ENCODE data around the gene TEX44. TPM values are rescaled to one million over a fixed set of nuclear protein-coding genes. Genes with fewer than 3 reads are reported as not detected.
A peak's percentile ranks its signal among the peaks of the same experiment; 100 is the strongest.

Gene TEX44
- total and polyA plus RNA-seq, 9 of the 15 experiments (the other 6 are each of a cell fraction or from before 2014, with no cell fraction given), result not detected

- no peaks in the 10 kb centered on the region for H3K9me1 ChIP-seq (ENCODE audit: control insufficient read depth, insufficient read depth, low read length)
- H3K27me3 ChIP-seq (ENCODE audit: control insufficient read depth in 2 of 2, insufficient read depth in 2 of 2, low read length in 2 of 2), result peaks cover 0 to 22% of the 10 kb centered on the region in 2 experiments; a peak in 3 of 5 replicates
- no peak overlapping the region for H3K4me2 ChIP-seq (ENCODE audit: insufficient read depth, low read length)
- ChIA-PET CTCF (ENCODE audit: low intra/inter-chr PET ratio) (no interaction called here), POLR2A (no interaction called here)
- H4K20me1 ChIP-seq (replicated peaks; ENCODE audit: control insufficient read depth, insufficient read depth, low read length), result no peaks in the 10 kb centered on the region
- H3K9ac ChIP-seq (ENCODE audit: insufficient read depth in 1 of 2, low read depth in 2 of 2, low read length in 2 of 2), result no peak overlapping the region
- no peaks in the 10 kb centered on the region; a peak in 1 of 5 replicates for H3K4me1 ChIP-seq (replicated peaks in 1 of 2; ENCODE audit: control insufficient read depth in 2 of 2, insufficient read depth in 2 of 2, low read length in 2 of 2)
- H3K27ac ChIP-seq (ENCODE audit: extremely low read depth, low read depth, low read length), result no peak overlapping the region
- TF ChIP-seq TCF7L2 (IDR thresholded peaks at IDR 0.05; ENCODE audit: low read depth, low read length), result no peak
- no peak for TF ChIP-seq HNRNPLL (IDR thresholded peaks at IDR 0.05; ENCODE audit: low read depth, low read length, poor library complexity, severe bottlenecking)
- TF ChIP-seq EHMT2 (IDR thresholded peaks at IDR 0.05), result 0 out of 2 replicates have a peak, but pooled peaks have one; percentile 34
- no peak overlapping the region for H3K4me3 ChIP-seq
- FAIRE-seq, result no peak
- BruUV-seq (replicated peaks), result no TSS peak
- no peak for ATAC-seq
- DNase-seq (ENCODE audit: extremely low read depth in 1 of 4, low spot score in 3 of 4), result no peak
- WGBS (ENCODE audit: insufficient coverage, low coverage, missing lambda C conversion rate), result 10% methylated on average over 2 of the region's 3 CpGs
- in situ Hi-C loops (cut with MboI) (no loop called here), intact Hi-C loops (cut with micrococcal nuclease) (no loop called here)
- no peaks in the 10 kb centered on the region for H3K79me2 ChIP-seq (ENCODE audit: control insufficient read depth, insufficient read depth, low read length)
- no peaks in the 10 kb centered on the region for H3K9me3 ChIP-seq (replicated peaks; ENCODE audit: control insufficient read depth, insufficient read depth, low read depth, low read length)
- no peak overlapping the region for H2AFZ ChIP-seq (ENCODE audit: low read depth, low read length)
- H3K36me3 ChIP-seq (ENCODE audit: control insufficient read depth, insufficient read depth, low read length), result no peaks in the 10 kb centered on the region
Observed at GRCh38 chr2:231579560-231579959, 13.1 kb upstream of the TEX44 start.

DNA sequence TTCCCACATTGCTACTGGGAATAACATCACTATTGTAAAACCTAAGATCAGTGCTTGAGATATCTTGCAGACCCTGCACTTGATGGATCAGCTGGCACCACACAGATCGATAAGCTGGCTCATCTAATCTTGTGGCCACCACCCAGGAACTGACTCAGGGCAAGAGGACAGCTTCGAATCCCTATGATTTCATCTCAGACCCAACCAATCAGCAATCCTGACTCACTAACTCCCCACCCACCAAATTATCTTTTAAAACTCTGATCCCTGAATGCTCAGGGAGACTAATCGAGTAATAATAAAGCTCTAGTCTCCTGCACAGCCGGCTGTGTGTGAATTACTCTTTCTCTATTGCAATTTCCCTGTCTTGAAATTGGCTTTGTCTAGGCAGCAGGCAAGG lies 11.3 kb upstream of the TEX44 start:
- ChIA-PET CTCF (ENCODE audit: low intra/inter-chr PET ratio) (no interaction called here), POLR2A (interaction anchor here (1.3 kb wide), 1 partner anchor 20 kb away, joined by 3 read pairs; no protein-coding TSS in a partner anchor)
- ATAC-seq (no peak), DNase-seq (ENCODE audit: extremely low read depth in 1 of 4, low spot score in 3 of 4) (no peak), FAIRE-seq (no peak)
- Histone ChIP-seq H3K9ac (ENCODE audit: insufficient read depth in 1 of 2, low read depth in 2 of 2, low read length in 2 of 2) (no peak overlapping the region), H3K9me1 (ENCODE audit: control insufficient read depth, insufficient read depth, low read length) (no peaks in the 10 kb centered on the region), H3K27ac (ENCODE audit: extremely low read depth, low read depth, low read length) (no peak overlapping the region), H3K36me3 (ENCODE audit: control insufficient read depth, insufficient read depth, low read length) (no peaks in the 10 kb centered on the region), H3K4me2 (ENCODE audit: insufficient read depth, low read length) (no peak overlapping the region), H3K79me2 (ENCODE audit: control insufficient read depth, insufficient read depth, low read length) (no peaks in the 10 kb centered on the region), H3K4me1 (replicated peaks in 1 of 2; ENCODE audit: control insufficient read depth in 2 of 2, insufficient read depth in 2 of 2, low read length in 2 of 2) (no peaks in the 10 kb centered on the region; a peak in 1 of 5 replicates), H3K27me3 (ENCODE audit: control insufficient read depth in 2 of 2, insufficient read depth in 2 of 2, low read length in 2 of 2) (peaks cover 0 to 27% of the 10 kb centered on the region in 2 experiments; a peak in 3 of 5 replicates), H4K20me1 (replicated peaks; ENCODE audit: control insufficient read depth, insufficient read depth, low read length) (no peaks in the 10 kb centered on the region), H3K4me3 (no peak overlapping the region), H2AFZ (ENCODE audit: low read depth, low read length) (no peak overlapping the region), H3K9me3 (replicated peaks; ENCODE audit: control insufficient read depth, insufficient read depth, low read depth, low read length) (no peaks in the 10 kb centered on the region)
- no TSS peak for BruUV-seq (replicated peaks)
- intact Hi-C loops (cut with micrococcal nuclease), result no loop called here
- in situ Hi-C loops (cut with MboI), result no loop called here
- TF ChIP-seq PRPF4 (IDR thresholded peaks at IDR 0.05; ENCODE audit: insufficient read depth, low read depth, low read length, poor library complexity, severe bottlenecking), result no peak
- TF ChIP-seq WHSC1 (IDR thresholded peaks at IDR 0.05; ENCODE audit: low read length), result no peak
- TF ChIP-seq SNRNP70 (optimal IDR thresholded peaks at IDR 0.05; ENCODE audit: low read depth, low read length), result no peak
- TF ChIP-seq SMC3 (conservative IDR thresholded peaks at IDR 0.05; ENCODE audit: insufficient read depth, low read depth, low read length), result no peak
- TF ChIP-seq, protein P1, sequence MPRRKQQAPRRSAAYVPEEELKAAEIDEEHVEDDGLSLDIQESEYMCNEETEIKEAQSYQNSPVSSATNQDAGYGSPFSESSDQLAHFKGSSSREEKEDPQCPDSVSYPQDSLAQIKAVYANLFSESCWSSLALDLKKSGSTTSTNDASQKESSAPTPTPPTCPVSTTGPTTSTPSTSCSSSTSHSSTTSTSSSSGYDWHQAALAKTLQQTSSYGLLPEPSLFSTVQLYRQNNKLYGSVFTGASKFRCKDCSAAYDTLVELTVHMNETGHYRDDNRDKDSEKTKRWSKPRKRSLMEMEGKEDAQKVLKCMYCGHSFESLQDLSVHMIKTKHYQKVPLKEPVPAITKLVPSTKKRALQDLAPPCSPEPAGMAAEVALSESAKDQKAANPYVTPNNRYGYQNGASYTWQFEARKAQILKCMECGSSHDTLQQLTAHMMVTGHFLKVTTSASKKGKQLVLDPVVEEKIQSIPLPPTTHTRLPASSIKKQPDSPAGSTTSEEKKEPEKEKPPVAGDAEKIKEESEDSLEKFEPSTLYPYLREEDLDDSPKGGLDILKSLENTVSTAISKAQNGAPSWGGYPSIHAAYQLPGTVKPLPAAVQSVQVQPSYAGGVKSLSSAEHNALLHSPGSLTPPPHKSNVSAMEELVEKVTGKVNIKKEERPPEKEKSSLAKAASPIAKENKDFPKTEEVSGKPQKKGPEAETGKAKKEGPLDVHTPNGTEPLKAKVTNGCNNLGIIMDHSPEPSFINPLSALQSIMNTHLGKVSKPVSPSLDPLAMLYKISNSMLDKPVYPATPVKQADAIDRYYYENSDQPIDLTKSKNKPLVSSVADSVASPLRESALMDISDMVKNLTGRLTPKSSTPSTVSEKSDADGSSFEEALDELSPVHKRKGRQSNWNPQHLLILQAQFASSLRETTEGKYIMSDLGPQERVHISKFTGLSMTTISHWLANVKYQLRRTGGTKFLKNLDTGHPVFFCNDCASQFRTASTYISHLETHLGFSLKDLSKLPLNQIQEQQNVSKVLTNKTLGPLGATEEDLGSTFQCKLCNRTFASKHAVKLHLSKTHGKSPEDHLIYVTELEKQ (CRISPR knock-in tag; IDR thresholded peaks at IDR 0.05), result no peak
- TF ChIP-seq NONO (IDR thresholded peaks at IDR 0.05; ENCODE audit: low read depth in 2 of 2, low read length in 1 of 2), result no peak
- peak; percentile 36; the same call in 1 of the 2 replicates for TF ChIP-seq FOSL1 (tag; conservative IDR thresholded peaks at IDR 0.05)
- TF ChIP-seq HNRNPUL1 (IDR thresholded peaks at IDR 0.05; ENCODE audit: low read length), result no peak
- 8% methylated on average over 4 of the region's 4 CpGs for WGBS (ENCODE audit: insufficient coverage, low coverage, missing lambda C conversion rate)
